ENCODE results near the gene SCNN1A.
A peak's percentile ranks its signal among the peaks of the same experiment; 100 is the strongest.

SCNN1A gene

DNA sequence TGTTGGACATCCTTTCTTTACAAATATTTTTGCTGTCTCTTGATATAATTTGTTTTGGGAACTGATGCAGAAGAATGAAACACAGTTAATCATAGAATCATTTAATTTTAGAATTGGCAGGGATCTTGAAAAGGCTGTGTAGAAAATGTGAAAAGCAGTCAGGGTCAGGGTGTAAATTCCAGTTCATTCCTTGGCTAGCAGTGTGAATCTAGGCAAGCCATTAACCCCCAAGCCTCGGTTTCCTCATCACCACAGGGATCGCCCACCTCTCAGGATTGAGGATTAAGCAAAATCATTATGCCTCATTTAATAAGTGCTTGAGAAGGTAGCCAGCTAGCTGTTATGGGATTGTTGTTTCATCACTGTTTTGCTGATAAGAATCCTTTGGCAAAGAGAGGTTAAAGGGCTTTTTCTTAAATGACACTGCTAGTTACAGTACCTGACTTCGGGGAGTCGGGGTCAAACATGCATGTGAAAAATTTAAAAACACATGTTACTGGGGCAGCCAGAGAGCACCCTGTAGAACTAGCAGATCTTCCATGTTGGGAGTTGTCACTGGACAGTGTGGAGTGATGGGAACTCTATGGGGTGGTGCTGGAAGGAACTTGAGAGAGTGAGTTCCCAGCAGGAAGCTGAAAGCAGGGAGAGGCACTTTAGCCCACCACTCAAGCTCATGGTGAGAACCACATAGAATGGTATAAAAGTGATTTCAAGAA, 44.2 kb downstream of the SCNN1A start:
- DNase-seq = no peak

GRCh38 chr12:6330192-6330591, 45.2 kb downstream of the SCNN1A start:
- DNase-seq = no peak

GRCh38 chr12:6329703-6330064, 45.7 kb downstream of the SCNN1A start:
- DNase-seq = no peak

DNA sequence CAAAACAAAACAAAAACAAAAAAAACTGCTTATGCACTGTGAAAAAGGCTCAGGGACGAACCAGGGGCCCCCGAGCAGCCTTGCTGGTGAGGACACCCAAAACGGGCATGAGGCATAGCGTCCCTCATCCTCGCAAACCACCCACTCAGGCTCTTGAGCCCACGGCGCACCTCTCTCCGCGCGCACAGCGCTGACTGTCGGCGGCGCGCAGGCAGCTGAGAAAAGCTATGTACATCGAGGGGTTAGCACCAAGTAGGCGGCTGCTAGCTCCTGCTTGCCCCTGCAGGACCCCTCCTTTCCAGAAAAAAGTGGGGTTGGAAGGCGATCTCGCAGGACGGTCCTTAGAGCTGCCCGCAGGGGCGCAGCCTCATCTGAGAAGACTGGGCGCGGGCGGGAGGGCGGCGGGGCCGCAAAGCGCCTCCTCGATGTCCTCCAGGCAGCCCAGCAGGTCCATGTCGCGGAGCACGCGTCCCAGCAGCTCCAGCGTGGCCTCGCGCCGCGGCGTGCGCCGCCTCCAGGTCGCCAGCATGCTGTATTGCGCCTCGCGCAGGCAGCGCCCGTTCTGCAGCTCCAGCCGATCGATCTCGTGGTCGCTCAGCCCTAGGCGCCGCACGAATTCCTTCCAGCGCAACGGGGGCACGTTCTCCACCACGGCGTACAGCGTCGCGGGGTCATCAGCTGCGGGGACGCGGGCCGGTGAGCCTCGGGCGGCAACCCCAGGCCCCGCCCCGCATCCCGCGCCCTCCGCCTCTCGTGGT, 46.2 kb downstream of the SCNN1A start:
- DNase-seq = no peak

- DNase-seq = no peak
These were observed 47.2 kb downstream of the SCNN1A start for GRCh38 chr12:6328045-6328779.

GRCh38 chr12:6327229-6328041, 47.9 kb downstream of the SCNN1A start:
- DNase-seq = no peak

DNA sequence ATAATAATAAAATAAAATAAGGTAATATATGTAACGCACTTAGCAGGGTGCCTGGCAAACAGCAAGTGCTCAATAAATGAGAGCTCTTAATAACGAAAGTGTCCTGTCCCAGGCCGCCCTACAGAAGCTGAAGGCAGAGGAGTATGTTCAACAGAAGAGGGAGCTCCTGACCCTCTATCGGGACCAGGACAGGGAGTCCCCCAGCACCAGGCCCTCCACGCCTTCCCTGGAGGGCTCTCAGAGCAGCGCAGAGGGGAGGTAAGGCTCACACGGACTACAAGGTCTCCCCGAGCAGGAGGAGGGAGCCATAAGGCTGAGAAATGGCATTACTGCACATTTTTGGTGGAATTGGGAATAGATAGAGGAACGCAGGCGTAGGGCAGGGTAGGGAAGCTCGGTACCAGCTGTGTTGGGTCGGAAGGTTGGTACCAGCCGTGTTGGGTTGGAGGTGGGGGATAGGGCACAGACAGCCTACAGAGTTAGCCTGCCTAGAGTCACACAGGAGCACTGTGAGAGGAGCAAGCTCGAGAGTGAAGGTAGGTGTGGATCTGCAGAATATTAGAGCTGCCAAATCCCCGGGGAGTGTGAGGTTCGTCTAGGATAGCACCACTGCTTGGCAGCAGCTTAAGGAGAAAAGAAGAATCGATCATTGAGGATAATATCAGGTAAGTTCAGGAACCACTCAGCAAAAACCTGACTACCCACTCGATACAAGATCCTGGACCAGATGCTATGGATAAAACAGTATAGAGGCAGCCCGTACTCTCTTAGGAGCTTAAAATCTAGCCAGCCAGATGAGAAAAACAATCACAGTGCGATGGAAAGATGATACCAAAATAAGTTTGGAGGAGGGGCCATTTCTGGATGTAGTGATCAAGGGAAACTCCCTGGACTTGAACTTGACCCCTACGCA, 48.8 kb downstream of the SCNN1A start:
- DNase-seq = peak; percentile 53 to 77

DNA sequence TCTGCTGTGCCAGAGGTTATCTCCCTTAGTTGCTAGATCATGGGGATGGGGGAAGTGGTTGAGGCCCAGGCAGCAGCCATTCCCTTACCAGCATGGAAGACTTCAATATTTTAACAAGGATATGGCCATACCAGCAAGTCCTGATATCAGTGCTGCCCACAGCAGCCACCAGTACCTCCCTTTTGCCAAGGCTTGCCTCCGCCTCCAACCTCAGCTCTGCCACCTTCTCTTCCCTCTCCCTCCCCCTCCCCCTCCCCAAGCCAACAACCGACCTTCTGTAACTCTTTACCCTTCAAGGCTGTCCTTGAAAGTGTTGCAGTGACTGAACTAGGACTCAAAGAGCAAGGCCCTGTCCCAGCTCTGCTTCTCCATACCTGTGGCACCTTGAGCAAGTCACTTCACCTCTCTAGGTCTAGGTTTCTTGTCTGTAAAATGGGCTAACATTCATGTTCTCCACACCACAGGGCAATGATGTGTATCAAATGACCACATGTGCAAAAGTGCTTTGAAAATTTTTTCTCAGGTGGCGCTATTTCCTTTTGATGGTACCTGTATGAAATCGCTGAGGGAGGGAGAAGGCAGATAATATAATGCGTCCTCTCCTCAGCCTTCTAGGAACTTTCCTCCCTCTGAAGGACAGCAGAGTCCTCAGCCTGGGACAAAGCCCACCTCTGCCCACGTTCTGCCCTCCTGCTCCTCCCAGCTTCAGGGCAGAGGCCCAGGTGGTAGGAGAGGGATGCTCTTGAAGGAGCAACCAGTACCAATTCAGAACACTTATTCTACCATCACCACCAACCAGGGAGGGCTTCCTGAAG, 50.2 kb downstream of the SCNN1A start:
- no peak for DNase-seq

DNA sequence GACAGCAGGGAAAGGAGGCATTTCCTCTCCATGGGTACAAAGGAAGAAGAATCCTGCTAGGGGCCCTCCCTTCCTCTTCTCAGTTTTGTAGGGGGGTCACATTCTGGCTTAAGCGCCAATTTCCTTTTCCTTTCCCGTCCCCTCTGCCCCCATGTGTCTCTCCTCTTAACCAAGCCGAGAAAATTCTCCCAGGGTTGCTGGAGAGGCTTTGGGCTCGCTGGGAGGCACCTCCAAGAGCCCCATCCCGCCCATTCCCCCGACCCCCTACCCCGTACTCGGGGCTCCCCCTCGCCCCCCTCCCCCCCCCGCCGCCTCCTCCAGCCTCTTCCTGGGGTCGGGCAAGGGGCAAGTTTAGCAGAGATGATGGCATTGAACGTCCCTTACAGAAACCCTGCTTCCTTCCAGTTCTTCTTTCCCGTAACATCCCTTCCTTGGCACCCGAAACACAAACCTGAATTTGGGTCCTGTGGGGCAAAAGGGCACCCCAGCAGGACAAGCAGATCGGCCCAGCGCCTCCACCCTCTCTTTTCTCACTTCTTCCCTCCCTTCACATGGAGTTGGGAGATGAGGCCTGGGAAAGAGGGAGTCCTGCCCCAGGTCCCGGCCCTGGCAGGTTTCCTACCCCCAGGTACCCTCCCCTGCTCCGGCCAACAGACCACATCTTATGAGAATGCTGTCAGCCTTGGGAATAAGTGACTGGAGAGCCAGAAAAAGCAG, 51.2 kb downstream of the SCNN1A start:
- no peak for DNase-seq

- DNase-seq = peak; percentile 44 to 76
These were observed 51.9 kb downstream of the SCNN1A start for GRCh38 chr12:6323340-6323994.

DNA sequence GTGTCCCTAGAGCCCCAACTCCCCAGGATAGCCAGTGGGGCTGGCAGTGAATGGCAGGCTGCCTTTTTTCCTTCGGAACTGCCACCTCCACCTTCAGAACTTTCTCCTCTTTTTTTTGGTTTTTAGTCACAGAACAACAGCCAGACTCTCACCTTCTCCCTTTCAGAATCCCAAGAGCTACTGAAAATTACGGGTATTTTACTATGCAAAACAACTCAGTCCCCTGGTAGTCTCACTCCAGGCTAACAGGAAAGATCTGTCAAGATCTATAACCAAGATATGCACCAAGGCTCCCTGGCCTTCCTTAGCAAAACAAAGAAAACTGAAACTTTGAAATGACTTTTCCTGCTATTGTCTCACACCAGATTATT, 52.4 kb downstream of the SCNN1A start:
- DNase-seq = no peak

GRCh38 chr12:6322352-6322751, 53.0 kb downstream of the SCNN1A start:
- no peak for DNase-seq

GRCh38 chr12:6321905-6322304, 53.5 kb downstream of the SCNN1A start:
- no peak for DNase-seq

GRCh38 chr12:6319446-6319845, 55.9 kb downstream of the SCNN1A start:
- DNase-seq = no peak

GRCh38 chr12:6318440-6318879, 56.9 kb downstream of the SCNN1A start:
- no peak for DNase-seq

DNA sequence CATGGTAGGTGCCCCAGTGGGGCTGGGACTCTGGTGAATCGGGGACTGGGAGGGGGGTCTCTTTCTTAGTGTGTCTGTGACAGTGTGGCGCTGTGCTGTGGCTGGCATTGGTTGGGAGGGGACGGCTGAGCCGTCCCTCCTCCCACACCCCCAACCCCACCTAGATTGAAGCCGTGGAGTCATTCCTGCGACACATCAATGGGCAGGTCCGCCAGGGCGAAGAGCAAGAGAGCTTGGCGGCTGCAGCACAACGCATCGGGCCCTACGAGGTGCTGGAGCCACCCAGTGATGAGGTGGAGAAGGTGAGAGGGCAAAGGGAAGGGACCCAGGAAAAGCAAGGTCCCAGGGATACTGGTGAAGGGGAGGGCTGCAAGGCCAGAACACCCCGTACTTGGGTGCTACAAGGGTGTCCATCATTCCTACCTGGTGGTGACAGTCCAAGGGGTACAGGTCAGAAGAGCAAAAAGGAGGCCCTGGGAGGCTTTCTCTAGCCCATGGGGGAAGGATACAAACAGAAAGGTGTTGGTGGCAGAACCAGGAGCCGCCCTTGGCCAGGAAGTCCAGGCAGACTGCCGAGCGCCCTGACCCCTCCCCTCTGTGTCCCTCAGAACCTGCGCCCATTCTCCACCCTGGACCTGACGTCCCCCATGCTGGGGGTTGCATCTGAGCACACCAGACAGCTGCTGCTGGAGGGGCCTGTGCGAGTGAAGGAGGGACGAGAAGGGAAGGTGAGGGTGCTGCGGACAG, 57.5 kb downstream of the SCNN1A start:
- DNase-seq = no peak

GRCh38 chr12:6316921-6317692, 58.3 kb downstream of the SCNN1A start:
- no peak for DNase-seq

Data from NCI-H524 (cell line).